IPS DF 6.9 (cell line): Measurements from ENCODE around the gene PTPRC.

ENCODE experiments used
- DNase-seq: peaks from one replicate; pipeline ENCODE4 v3.0.0-alpha.2; 2013; ENCODE audit warnings: low read depth, low spot score
- H3K27ac ChIP-seq: one replicate; pipeline ENCODE4 v1.5.1; 2013; ENCODE audit warnings: low read length, control low read depth
- H3K27me3 ChIP-seq: 2 replicates; pipeline ENCODE4 v1.6.1; 2013; ENCODE audit warnings: mild to moderate bottlenecking, low read length; ENCODE audit not compliant: control insufficient read depth, insufficient read depth
- H3K36me3 ChIP-seq: 2 replicates; pipeline ENCODE4 v1.6.1; 2013; ENCODE audit warnings: low read length; ENCODE audit not compliant: control insufficient read depth, insufficient read depth
- H3K4me1 ChIP-seq: 2 replicates; pipeline ENCODE4 v1.6.1; 2013; ENCODE audit warnings: low read length; ENCODE audit not compliant: control insufficient read depth, insufficient read depth
- H3K4me3 ChIP-seq: 2 replicates; pipeline ENCODE4 v1.5.1; 2013; ENCODE audit warnings: mild to moderate bottlenecking, low read length
- H3K9me3 ChIP-seq: 2 replicates; pipeline ENCODE4 v1.6.1; 2013; ENCODE audit warnings: low read length, inconsistent platforms; ENCODE audit not compliant: control insufficient read depth, insufficient read depth
- WGBS: extraction: QIAGEN DNeasy Blood & Tissue Kit; methylation state at CpG from one replicate; pipeline ENCODE4 v1.1.7; 2013; ENCODE audit warnings: mixed read lengths, missing lambda C conversion rate; ENCODE audit not compliant: insufficient read length, insufficient coverage; 5-methylcytosine and 5-hydroxymethylcytosine counted together

The PTPRC gene

GRCh38 chr1:198676253-198676652, 37.4 kb downstream of the PTPRC start:
- Histone ChIP-seq H3K9me3 (no peaks in the 10 kb centered on the region; the same call in 1 of the 2 replicates), H3K27me3 (no peaks in the 10 kb centered on the region), H3K36me3 (no peaks in the 10 kb centered on the region), H3K4me1 (no peaks in the 10 kb centered on the region), H3K4me3 (no peak overlapping the region), H3K27ac (no peak overlapping the region)
- DNase-seq: no peak
- WGBS: no CpG with 5 or more reads among the region's 1 CpG

GRCh38 chr1:198677027-198677426, 38.2 kb downstream of the PTPRC start:
- no peaks in the 10 kb centered on the region; the same call in 1 of the 2 replicates for H3K9me3 ChIP-seq
- no CpG with 5 or more reads among the region's 1 CpG for WGBS
- no peaks in the 10 kb centered on the region for H3K27me3 ChIP-seq
- no peaks in the 10 kb centered on the region for H3K4me1 ChIP-seq
- DNase-seq: no peak
- no peaks in the 10 kb centered on the region for H3K36me3 ChIP-seq
- no peak overlapping the region for H3K27ac ChIP-seq
- no peak overlapping the region for H3K4me3 ChIP-seq

- DNase-seq: no peak
- no CpG with 5 or more reads among the region's 2 CpGs for WGBS
- H3K9me3 ChIP-seq: no peaks in the 10 kb centered on the region; the same call in 1 of the 2 replicates
- H3K27me3 ChIP-seq: no peaks in the 10 kb centered on the region
- no peaks in the 10 kb centered on the region for H3K4me1 ChIP-seq
- no peaks in the 10 kb centered on the region for H3K36me3 ChIP-seq
- H3K4me3 ChIP-seq: no peak overlapping the region
- no peak overlapping the region for H3K27ac ChIP-seq
Measured at GRCh38 chr1:198677871-198678270, 39.0 kb downstream of the PTPRC start.

GRCh38 chr1:198678301-198678836, 39.5 kb downstream of the PTPRC start:
- Histone ChIP-seq H3K27me3 (no peaks in the 10 kb centered on the region), H3K9me3 (no peaks in the 10 kb centered on the region; the same call in 1 of the 2 replicates), H3K4me3 (no peak overlapping the region), H3K27ac (no peak overlapping the region), H3K36me3 (no peaks in the 10 kb centered on the region), H3K4me1 (no peaks in the 10 kb centered on the region)
- no peak for DNase-seq
- WGBS: no CpG with 5 or more reads among the region's 8 CpGs

- Histone ChIP-seq H3K4me1 (no peaks in the 10 kb centered on the region), H3K36me3 (no peaks in the 10 kb centered on the region), H3K9me3 (no peaks in the 10 kb centered on the region; the same call in 1 of the 2 replicates), H3K27ac (no peak overlapping the region), H3K4me3 (no peak overlapping the region), H3K27me3 (no peaks in the 10 kb centered on the region)
- WGBS: no CpG with 5 or more reads among the region's 12 CpGs
- no peak for DNase-seq
Measured at GRCh38 chr1:198678901-198679329, 40.1 kb downstream of the PTPRC start.

GRCh38 chr1:198679535-198680173, 40.8 kb downstream of the PTPRC start:
- Histone ChIP-seq H3K4me3 (no peak overlapping the region), H3K4me1 (no peaks in the 10 kb centered on the region), H3K36me3 (no peaks in the 10 kb centered on the region), H3K27me3 (no peaks in the 10 kb centered on the region), H3K27ac (no peak overlapping the region), H3K9me3 (no peaks in the 10 kb centered on the region)
- no peak for DNase-seq
- no CpG with 5 or more reads among the region's 31 CpGs for WGBS

- H3K9me3 ChIP-seq: no peaks in the 10 kb centered on the region
- no peaks in the 10 kb centered on the region for H3K4me1 ChIP-seq
- no peak overlapping the region for H3K27ac ChIP-seq
- no peak for DNase-seq
- H3K4me3 ChIP-seq: no peak overlapping the region
- no CpG with 5 or more reads among the region's 15 CpGs for WGBS
- no peaks in the 10 kb centered on the region for H3K27me3 ChIP-seq
- H3K36me3 ChIP-seq: no peaks in the 10 kb centered on the region
Measured at GRCh38 chr1:198680174-198680875, 41.5 kb downstream of the PTPRC start.

GRCh38 chr1:198681252-198681651, 42.4 kb downstream of the PTPRC start:
- no peak overlapping the region for H3K27ac ChIP-seq
- H3K4me1 ChIP-seq: no peaks in the 10 kb centered on the region
- WGBS: no CpG with 5 or more reads among the region's 1 CpG
- H3K9me3 ChIP-seq: no peaks in the 10 kb centered on the region
- DNase-seq: no peak
- no peak overlapping the region for H3K4me3 ChIP-seq
- no peaks in the 10 kb centered on the region for H3K36me3 ChIP-seq
- no peaks in the 10 kb centered on the region for H3K27me3 ChIP-seq

- Histone ChIP-seq H3K4me3 (no peak overlapping the region), H3K36me3 (no peaks in the 10 kb centered on the region), H3K4me1 (no peaks in the 10 kb centered on the region), H3K27ac (no peak overlapping the region), H3K9me3 (no peaks in the 10 kb centered on the region), H3K27me3 (no peaks in the 10 kb centered on the region)
- WGBS: no CpG with 5 or more reads among the region's 7 CpGs
- DNase-seq: no peak
Measured at GRCh38 chr1:198681831-198682759, 43.3 kb downstream of the PTPRC start.

- H3K9me3 ChIP-seq: no peaks in the 10 kb centered on the region
Measured at GRCh38 chr1:198682850-198683249, 44.0 kb downstream of the PTPRC start.

More at GRCh38 chr1:198682850-198683249, 44.0 kb downstream of the PTPRC start:
- Histone ChIP-seq H3K4me1 (no peaks in the 10 kb centered on the region), H3K27ac (no peak overlapping the region), H3K4me3 (no peak overlapping the region), H3K36me3 (no peaks in the 10 kb centered on the region), H3K27me3 (no peaks in the 10 kb centered on the region)
- WGBS: no CpG with 5 or more reads among the region's 2 CpGs
- no peak for DNase-seq
